ENCODE measurements around the gene RELN.
"Not testable (repeated sequence)": the region's sequence is repeated elsewhere in the genome, so short reads cannot be mapped to it uniquely, and the experiment has no call there.

RELN gene

DNA sequence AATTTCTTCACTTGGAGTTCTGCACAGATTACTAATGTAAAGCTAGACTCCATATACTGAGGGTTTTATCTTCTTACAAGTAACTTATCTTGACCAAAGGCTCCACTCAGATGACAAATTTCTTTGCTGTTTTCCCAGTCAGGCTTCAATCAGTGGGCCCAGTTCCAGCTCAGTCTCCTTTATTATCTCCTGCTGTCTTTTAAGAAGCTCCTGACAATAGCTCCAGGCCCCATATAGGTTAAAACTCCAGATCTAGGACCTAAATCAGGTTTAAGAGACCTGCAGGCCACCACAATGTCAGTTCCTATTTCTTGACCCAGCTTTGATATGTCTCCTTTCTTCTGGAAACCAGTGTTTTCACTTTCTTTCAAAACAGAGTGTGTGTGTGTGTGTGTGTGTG, 165.2 kb downstream of the RELN start:
- no peak for DNase-seq

DNA sequence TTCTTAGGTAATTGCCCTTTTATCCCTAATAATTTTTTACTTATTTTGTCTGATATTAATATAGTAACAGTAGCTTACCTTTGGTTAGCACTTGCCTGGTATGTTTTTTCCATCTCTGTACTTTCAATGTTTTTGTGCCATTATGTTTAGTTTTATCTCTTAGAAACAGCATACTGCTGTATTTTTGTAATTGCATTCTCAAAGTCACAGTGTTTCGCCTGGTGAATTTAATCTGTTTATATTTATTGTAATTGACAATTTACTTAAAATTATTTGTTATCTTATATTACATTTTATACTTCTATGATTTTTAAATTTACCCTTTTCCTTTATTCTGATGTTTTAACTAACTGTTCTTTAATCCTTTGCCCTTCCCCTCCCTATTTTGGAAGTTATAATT, 166.4 kb downstream of the RELN start:
- DNase-seq, result no peak

DNA sequence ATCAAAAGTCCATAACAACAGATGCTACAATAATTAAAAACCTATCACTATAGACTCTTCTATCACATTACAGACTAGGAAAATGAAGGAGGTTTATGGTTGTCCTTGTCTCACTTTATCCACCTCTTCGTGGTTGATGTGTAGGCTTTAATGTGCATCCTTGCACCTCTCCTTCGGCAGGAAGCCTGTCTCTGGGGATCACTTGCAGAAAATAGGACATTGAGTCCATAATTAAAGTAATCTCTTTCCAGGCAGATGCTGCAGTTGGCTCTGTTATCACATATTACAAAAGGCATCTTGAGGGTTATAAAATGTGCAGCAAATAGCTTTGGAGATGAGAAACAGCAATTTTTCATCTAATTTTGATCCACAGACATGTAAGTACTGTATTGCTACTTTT, 168.4 kb downstream of the RELN start:
- no peak for DNase-seq

DNA sequence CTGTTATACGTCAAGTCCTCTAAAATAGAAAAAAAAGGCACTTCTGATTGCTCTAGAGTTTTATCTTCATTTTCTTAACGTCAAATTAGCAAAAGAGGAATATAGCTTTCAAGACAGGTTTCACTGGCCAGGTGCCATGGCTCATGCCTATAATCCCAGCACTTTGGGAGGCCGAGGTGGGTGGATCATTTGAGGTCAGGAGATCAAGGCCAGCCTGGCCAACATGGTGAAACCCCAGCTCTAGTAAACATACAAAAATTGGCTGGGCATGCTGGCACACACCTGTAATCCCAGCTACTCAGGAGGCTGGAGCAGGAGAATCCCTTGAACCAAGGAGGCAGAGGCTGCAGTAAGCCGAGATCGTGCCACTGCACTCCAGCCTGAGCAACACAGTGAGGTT, 173.5 kb downstream of the RELN start:
- not testable (repeated sequence) for DNase-seq

DNA sequence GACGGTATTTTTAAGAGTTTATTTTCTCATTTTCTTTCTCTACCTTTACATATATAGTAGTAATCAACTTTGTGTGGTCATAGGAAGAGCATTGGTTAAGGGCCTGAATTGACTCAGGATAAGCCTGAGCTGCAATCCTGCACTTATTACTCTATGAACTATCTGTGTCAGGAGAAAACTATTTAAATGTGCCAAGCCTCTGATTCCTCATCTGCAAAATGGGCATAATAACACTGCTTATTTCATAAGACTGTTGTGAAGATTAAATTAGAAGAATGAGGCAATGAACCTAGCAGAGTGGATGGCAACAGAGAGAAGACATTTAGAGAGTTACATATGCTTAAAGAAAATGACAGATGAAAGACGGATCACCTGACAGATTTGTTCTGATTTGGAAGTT, 175.5 kb downstream of the RELN start:
- DNase-seq, result no peak

DNA sequence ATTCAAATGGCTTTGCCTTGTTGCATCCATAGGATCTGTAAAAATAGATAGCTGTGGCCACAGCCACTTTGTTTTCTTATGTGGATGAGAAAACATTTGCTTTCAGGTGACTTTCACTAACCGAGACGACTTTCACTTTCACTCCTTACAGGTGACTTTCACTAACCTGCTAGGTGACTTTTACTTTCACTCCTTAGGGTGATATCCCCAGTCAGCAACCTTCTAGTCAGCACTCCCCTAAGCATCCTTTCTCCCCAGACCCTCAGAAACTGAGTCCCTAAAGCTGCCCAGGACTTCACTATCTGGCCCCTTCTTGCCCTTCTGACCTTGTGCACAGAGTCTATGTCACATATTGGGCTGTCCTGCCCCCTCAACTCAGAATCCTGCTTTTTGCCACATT, 177.5 kb downstream of the RELN start:
- no peak for DNase-seq

DNA sequence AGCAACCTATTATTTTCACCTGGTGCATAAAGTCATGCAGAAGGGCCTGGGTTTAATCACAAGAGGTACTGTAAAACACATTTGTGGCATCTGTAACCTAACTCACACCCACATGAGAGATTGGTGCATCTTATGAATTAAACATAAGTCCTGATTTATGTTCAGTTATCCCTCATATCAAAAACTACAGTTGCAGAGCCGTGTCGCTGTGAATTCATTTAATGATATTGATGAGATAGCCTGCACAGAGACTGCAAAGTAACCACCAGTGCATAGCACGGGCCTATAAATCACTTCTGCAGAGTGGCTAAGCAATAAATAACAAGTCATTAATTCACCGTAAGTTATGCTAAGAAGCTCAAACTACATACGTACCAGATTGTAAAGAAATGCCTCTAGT, 178.2 kb downstream of the RELN start:
- no peak for DNase-seq

DNA sequence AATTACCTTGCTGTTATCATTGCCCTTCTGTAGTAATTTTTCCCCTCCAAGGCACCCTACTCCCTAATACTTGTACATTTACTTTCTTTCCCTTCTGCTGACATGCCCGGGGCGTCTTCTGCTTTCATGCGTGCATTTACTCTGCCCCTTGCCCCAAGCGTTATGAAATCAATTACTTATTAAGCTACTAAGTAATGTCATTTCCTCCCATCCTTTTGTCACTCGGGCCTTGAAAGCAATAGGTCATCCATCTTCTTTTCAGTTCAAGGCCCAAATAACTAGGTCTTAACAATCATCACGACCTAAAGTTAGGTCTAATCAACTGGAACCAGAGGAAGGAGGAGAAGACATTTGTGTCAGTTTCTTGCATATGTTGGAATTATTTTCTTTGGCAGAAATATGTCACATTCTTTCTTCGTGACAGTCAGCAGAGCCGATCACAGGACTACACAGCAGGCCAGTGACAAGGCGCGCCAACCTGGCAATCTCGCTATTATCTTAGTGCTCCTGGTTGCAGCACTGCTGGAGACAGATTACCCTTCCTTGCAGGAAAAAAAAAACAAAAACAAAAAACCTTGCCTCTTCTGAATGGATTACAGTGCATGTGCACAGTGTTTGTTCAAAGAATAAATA, 179.2 kb downstream of the RELN start:
- DNase-seq, result no peak

DNA sequence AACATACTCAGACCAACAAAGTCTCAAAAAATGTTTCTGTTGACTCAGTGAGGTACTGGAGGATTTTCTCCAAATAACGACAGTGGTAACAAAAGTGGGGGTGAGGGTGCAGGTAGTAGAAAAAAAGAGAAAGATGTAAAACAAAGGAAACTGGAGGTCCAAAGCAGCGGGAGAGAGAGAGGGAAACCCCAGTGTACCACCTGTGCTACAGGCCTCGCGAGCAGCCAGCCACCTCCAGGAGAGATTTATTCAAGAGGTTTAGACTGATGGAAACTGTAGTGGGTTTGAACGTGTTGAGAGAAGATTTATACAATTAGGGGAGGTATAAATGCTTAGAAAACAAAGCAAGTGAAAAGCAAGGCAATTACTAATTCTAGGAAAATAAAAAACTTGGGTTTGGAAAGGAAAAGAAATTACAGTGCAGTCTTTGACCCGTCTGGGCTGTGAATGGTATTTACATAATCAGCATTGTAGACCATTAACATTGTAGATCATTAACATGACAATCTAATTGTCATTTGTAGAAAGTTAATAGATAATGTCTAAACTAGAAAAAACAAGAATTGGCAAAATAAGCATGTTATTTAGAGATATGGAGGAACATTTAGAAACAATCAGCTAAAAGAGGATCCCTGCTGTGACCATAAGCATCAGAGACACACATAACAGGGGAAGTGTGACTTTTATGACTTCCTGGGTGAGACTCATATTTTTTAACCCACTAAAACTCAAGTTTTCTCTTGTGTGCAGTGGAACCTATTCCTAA, 180.0 kb downstream of the RELN start:
- DNase-seq, result no peak

DNA sequence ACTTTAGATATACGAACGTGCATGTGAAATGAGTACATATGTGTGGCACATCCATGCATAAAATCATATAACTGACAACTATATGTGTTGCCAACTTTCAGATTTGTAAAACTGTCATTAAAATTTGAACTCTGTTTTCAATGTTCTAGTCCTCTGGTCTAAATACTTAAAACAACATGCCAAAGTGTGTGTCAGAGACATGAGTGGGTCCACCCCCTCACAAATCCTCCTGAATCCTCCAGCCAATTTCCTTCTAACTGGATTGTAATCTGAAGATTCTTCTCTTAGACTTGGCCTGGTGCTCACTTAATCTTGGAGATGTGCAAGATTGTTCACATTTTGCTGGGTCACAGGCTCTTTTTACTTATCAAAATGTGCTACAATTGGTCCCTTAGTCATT, 184.1 kb downstream of the RELN start:
- DNase-seq, result no peak

DNA sequence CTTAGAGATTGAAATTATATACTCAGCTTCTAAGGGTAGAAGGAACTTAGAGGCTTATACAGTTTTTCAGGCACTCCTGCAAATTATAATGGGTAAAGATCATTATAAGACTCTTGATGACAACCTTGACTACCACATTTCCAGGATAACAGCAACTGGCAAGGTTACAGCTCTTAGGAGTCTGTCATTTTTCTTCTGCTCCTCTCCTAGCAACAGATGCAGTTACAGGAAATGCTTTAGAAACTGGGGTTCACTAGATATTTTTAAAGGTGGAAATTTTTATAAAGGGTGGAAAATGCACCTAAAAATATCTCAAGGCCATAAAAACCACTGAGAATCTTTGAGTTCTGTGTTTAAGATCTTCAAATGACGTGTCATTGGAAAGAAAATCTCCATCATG, 185.8 kb downstream of the RELN start:
- DNase-seq, result no peak

DNA sequence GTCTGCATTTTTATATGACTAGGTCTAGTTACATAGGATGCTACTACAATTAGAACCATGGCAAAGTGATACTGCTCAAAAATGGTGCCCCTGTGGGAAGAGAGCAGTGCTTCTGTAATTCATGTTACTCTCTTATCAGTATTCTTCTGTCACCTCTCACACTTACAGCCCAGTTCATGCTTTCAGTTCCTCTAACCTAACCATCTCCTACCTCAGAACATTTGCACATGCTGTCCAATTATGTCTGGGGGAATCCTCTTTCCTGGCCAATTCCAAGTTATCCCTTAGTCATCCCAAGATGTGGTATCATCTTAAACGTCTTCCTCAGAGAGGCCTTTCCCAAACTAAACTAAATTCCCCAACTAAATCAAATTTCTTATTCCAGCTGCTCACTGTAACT, 190.2 kb downstream of the RELN start:
- DNase-seq, result no peak

DNA sequence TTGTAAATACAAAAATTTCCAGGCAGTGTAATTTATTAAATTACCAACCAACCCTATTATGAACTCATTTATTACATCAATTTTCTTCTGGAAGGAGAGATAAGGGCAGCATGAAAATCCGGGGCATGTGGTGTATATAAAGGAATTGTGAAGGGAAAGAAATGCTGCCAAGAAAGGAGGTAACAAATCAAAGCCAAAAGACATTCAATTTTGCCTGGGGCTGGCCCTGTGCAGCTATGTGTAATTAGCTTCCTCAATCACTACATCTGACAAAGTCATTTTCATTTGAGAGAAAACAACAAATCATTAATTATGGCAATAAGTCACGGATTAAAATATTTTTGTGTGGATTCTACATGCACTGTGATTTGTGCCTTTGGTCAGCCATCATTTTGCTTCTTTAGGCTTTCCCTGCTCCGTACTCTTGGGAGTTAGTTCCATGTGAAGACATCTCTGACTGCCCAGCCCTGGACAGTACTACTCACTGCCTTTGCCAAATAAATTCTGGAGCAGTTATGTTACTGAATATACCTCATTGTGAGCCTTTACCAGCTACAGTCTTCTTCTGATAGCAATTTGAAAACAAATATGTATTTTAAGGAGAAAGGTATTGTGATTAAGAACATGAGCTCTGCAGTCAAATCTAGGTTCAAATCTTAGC, 191.7 kb downstream of the RELN start:
- no peak for DNase-seq

DNA sequence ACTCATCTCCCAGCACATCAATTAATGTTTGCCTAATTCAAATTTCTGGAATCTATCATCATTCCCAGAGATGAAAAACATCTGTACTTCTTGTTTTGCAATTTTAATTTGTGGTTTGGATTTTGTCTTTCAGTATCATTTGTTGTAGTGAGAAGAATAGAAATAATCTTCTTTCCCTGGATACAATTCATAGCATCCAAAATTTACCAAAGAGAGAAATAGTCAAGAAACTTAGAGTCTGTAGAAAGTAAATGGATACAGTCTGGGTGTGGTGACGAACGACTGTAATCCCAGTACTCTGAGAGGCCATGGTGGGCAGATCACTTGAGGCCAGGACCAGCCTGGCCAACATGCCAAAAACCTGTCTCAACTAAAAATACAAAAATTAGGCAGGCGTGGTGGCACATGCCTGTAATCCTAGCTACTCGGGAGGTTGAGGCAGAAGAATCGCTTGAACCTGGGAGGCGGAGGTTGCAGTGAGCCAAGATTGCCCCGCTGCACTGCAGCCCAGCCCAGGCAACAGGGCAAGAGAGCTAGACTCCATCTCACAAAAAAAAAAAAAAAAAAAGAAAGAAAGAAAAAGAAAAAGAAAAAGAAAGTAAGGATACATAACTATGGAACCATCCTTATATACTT, 193.0 kb downstream of the RELN start:
- DNase-seq, result no peak

DNA sequence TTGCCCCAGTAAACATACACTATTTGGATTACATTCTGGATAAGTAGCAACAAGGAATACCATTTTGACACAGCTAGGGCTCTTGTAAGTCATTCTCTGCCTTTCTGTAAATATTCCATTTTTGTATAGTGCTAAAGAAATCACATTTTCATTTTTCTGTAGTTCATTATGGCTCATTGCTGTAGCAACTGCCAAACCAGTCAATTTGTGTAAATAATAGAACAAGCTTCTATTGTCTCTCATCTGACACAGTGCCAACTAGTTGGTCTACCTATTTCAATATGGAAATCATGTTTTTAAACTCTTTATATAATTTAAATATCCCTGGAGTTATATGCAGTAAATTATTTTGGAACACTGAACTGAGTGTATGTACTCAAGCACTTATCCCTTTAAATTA, 193.7 kb downstream of the RELN start:
- no peak for DNase-seq

DNA sequence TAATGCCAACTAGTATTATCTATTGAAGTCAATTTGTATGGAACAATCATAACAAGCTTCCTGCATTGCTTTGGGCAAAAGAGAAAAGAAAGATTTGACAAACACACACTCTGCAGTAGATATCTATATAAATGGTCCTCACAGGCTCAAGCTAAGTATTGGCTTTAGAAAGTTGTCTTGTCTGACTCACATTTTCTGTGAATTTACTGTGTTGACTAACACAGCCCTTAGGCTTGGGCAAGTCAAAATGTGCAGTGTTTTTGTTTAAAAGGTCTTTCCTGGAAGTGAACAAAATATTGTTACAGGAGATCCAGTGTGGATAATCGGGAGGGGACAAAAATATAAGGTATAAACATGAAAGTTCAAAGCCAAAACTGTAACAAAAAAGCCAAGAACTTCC, 194.4 kb downstream of the RELN start:
- no peak for DNase-seq

DNA sequence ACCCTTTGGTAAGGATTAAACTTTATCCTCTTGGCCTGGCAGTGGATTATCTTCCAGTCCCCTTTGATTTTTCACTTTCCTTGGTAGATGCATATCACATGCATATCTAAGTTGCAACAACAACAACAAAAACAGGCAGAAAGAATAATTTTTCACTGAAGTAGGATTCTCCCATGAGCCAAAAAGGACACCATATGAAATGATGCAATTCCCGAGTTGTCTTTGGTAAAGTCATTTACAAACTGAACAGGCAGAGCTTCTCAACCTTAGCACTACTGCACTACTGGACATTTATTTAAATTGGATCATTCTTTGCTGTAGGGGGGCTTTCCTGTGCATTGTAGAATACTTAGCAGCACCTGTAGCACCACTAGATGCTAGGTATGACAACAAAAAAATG, 195.0 kb downstream of the RELN start:
- no peak for DNase-seq

DNA sequence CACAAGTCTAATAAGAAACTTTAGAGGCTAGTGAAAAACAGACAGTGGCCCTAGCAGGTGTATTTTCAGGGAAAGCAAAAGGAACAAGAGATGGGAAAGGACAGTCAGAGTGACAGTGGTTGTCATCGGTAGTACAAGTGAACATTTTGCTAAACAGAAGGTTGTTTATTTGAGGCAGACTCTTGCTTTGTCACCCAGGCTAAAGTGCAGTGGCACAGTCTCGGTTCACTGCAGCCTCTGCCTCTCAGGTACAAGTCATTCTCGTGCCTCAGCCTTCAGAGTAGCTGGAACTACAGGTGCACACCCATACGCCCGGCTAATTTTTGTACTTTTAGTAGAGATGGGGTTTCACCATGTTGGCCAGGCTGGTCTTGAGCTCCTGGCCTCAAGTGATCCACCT, 195.8 kb downstream of the RELN start:
- no peak for DNase-seq

DNA sequence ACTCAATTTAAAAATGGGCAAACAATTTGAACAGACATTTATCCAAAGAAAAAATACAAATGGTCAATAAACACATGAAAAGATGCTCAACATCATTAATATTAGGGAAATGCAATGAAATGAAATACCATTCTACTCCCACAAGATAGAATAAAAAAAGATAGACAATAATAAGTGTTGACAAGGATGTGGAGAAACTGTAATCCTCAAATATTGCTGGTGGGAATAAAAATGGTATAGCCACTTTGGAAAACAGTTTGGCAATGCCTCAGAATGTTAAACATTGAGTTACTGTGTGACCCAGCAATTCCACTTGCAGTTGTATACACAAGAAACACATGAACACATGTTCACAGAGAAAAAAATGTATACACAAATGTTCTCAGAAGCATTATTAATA, 197.6 kb downstream of the RELN start:
- no peak for DNase-seq

DNA sequence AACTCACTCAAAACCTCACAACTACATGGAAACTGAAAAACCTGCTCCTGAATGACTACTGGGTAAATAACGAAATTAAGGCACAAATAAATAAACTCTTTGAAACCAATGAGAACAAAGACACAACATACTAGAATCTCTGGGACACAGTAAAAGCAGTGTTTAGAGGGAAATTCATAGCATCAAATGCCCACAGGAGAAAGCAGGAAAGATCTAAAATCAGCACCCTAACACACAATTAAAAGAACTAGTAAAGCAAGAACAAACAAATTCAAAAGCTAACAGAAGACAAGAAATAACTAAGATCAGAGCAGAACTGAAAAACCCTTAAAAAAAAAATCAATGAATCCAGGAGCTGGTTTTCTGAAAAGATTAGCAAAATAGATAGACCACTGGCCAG, 202.4 kb downstream of the RELN start:
- DNase-seq, result not testable (repeated sequence)

DNA sequence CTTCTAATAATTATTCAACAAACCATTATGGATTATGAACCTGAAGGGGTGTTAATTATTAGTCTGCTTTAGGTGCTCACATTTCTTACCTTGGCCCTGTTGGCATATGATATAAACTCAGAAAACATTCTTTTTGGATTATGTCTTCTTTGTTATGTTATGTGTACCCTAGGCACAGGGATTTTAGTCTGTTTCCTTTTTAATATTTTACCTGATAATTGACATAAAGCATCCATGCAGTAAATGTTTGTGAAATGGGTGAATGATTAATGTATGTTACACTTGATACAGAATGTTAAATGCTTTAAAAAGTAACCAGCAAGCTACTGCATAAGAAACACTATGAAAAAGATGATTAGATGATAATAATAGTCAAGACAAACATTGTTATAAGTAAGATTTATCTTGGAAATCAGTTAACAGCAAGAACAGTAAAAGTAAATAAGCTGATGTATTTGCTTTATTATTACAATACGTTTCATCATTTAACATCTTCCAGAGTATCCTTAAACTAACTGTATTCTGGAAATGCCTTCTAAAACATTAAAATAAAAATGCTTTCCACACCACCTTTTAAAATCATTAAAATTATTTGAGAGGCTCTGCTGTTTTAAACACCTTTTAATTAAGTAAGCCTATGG, 204.7 kb downstream of the RELN start:
- DNase-seq, result no peak

DNA sequence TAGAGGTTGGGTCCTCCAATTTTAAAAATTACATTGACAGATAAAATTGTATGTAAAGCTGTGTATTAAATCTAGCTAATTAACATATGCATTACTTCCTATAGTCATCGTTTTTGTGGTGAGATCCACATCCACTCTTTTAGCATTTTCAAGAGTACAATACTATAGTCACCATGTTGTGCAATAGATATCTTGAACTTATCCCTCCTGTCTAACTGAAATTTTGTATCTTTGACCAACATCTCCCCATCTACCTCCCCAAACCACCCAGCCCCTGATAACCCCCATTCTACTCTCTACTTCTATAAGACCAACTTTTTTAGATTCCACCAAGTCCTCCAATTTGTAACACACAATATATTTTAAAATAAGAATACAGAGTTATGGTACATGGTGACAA, 208.0 kb downstream of the RELN start:
- no peak for DNase-seq

DNA sequence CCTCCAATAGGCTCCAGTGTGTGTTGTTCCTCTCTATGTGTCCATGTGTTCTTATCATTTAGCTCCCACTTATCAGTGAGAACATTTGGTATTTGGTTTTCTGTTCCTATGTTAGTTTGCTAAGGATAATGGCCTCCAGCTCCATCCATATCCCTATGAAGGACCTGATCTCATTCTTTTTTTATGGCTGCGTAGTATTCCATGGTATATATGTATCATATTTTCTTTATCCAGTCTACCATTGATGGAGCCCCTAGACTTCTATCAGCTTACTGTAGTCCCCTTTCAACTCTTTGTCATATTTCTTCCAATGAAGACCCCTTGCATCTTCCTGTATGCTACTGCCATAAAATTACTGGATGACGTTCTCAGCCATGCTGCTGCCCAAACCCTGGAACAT, 208.9 kb downstream of the RELN start:
- not testable (repeated sequence) for DNase-seq
